Neural progenitor cell (in vitro differentiated cells): ENCODE data around the gene ADAMTSL1. TPM values are rescaled to one million over a fixed set of nuclear protein-coding genes. Genes with fewer than 3 reads are reported as not detected.

Experiments
- DNase-seq: peaks from one replicate; pipeline ENCODE4 v3.0.0-alpha.2; 2016; ENCODE audit warnings: low spot score
- H2AFZ ChIP-seq: fragments of 200-600 bp; sonication (generic); replicated peaks from 2 replicates; pipeline ENCODE4 v1.6.1; 2016; ENCODE audit warnings: antibody characterized with exemption
- H3F3A ChIP-seq: fragments of 200-600 bp; sonication (generic); 2 replicates; pipeline ENCODE4 v1.6.1; 2016; ENCODE audit warnings: antibody characterized with exemption, low read depth
- H3K27ac ChIP-seq: fragments of 200-600 bp; sonication (generic); 2 replicates; pipeline ENCODE4 v1.5.1; 2016; ENCODE audit warnings: mild to moderate bottlenecking
- H3K27me3 ChIP-seq: fragments of 200-600 bp; sonication (generic); 2 replicates; pipeline ENCODE4 v1.6.1; 2016; ENCODE audit warnings: mild to moderate bottlenecking, moderate library complexity
- H3K36me3 ChIP-seq: fragments of 200-600 bp; sonication (generic); 2 replicates; pipeline ENCODE4 v1.5.1; 2016
- H3K4me1 ChIP-seq: fragments of 200-600 bp; sonication (generic); 2 replicates; pipeline ENCODE4 v1.6.1; 2016; ENCODE audit warnings: mixed run types
- H3K4me2 ChIP-seq: fragments of 200-600 bp; sonication (generic); 2 replicates; pipeline ENCODE4 v1.6.1; 2016
- H3K4me3 ChIP-seq: fragments of 200-600 bp; sonication (generic); 2 replicates; pipeline ENCODE4 v1.5.1; 2016
- H3K79me2 ChIP-seq: fragments of 200-600 bp; sonication (generic); 2 replicates; pipeline ENCODE4 v1.6.1; 2016; ENCODE audit warnings: low read depth
- H3K9ac ChIP-seq: fragments of 200-600 bp; sonication (generic); 2 replicates; pipeline ENCODE4 v1.6.1; 2016
- H3K9me3 ChIP-seq: fragments of 200-600 bp; sonication (generic); 2 replicates; pipeline ENCODE4 v1.5.1; 2016; ENCODE audit warnings: low read depth
- H4K20me1 ChIP-seq: fragments of 200-600 bp; sonication (generic); 2 replicates; pipeline ENCODE4 v1.6.1; 2016; ENCODE audit warnings: low read depth
- H3K27ac Mint-ChIP-seq: 3 replicates; pipeline ENCODE4 v1.8.0; 2021; ENCODE audit warnings: mixed read lengths
- H3K27me3 Mint-ChIP-seq: 2 replicates; pipeline ENCODE4 v1.8.0; 2022; ENCODE audit warnings: low read depth, mild to moderate bottlenecking, inconsistent platforms, moderate library complexity, mixed read lengths; ENCODE audit not compliant: insufficient read depth
- H3K36me3 Mint-ChIP-seq: 3 replicates; pipeline ENCODE4 v1.8.0; 2021; ENCODE audit warnings: mixed read lengths
- H3K4me1 Mint-ChIP-seq: 3 replicates; pipeline ENCODE4 v1.8.0; 2021; ENCODE audit warnings: mixed read lengths
- H3K4me3 Mint-ChIP-seq: 3 replicates; pipeline ENCODE4 v1.8.0; 2021; ENCODE audit warnings: mild to moderate bottlenecking, moderate library complexity, mixed read lengths
- H3K9me3 Mint-ChIP-seq: 3 replicates; pipeline ENCODE4 v1.8.0; 2020; ENCODE audit warnings: mixed read lengths
- CTCF ChIP-seq: fragments of 200-600 bp; sonication (generic); IDR thresholded peaks from 2 replicates; pipeline ENCODE4 v1.5.1; 2017; ENCODE audit warnings: antibody characterized with exemption, mild to moderate bottlenecking
- EZH2 ChIP-seq: fragments of 200-600 bp; sonication (generic); IDR thresholded peaks from 2 replicates; pipeline ENCODE4 v1.6.1; 2017; ENCODE audit warnings: antibody characterized with exemption, mild to moderate bottlenecking, moderate library complexity
- EZH2phosphoT487 ChIP-seq: fragments of 200-600 bp; sonication (generic); IDR thresholded peaks from 2 replicates; pipeline ENCODE4 v1.6.1; 2017; ENCODE audit warnings: antibody characterized with exemption
- total RNA-seq: library from RNA; depleted of rRNA; stranded (reverse); fragments of >200 nt; gene quantifications from 2 replicates; pipeline ENCODE4 v1.2.3, GENCODE V29; 2015; ENCODE audit warnings: low replicate concordance

ADAMTSL1 gene
- total RNA-seq, 1 donor from 2014 or later, result 0.73 TPM

GRCh38 chr9:18745710-18746109 lies 271.8 kb downstream of the ADAMTSL1 start:
- H3K4me2 ChIP-seq, result no peak overlapping the region
- H3K36me3 Mint-ChIP-seq, result no peaks in the 10 kb centered on the region
- H3K27ac Mint-ChIP-seq, result no peak overlapping the region
- DNase-seq, result no peak
- no peaks in the 10 kb centered on the region for H3K9me3 Mint-ChIP-seq
- H3K36me3 ChIP-seq, result no peaks in the 10 kb centered on the region
- no peaks in the 10 kb centered on the region for H3F3A ChIP-seq
- no peaks in the 10 kb centered on the region for H4K20me1 ChIP-seq
- H3K4me1 ChIP-seq, result no peaks in the 10 kb centered on the region
- peaks cover 4% of the 10 kb centered on the region for H3K27me3 Mint-ChIP-seq
- no peak overlapping the region for H3K4me3 Mint-ChIP-seq
- no peak overlapping the region for H3K4me3 ChIP-seq
- H3K79me2 ChIP-seq, result no peaks in the 10 kb centered on the region
- H3K27ac ChIP-seq, result no peak overlapping the region
- no peak overlapping the region for H2AFZ ChIP-seq
- H3K9ac ChIP-seq, result no peak overlapping the region
- H3K9me3 ChIP-seq, result no peaks in the 10 kb centered on the region
- TF ChIP-seq EZH2phosphoT487 (no peak), EZH2 (no peak), CTCF (no peak)
- H3K4me1 Mint-ChIP-seq, result peaks cover 20% of the 10 kb centered on the region
- H3K27me3 ChIP-seq, result no peaks in the 10 kb centered on the region

- no peaks in the 10 kb centered on the region for H3K9me3 ChIP-seq
- no peaks in the 10 kb centered on the region for H3K79me2 ChIP-seq
- no peak overlapping the region for H3K4me3 Mint-ChIP-seq
- H3K4me1 Mint-ChIP-seq, result peaks cover 16% of the 10 kb centered on the region
- H3K36me3 ChIP-seq, result no peaks in the 10 kb centered on the region
- no peak overlapping the region for H3K9ac ChIP-seq
- no peaks in the 10 kb centered on the region for H3K36me3 Mint-ChIP-seq
- H3K27ac ChIP-seq, result no peak overlapping the region
- peaks cover 4% of the 10 kb centered on the region for H3K27me3 Mint-ChIP-seq
- H3K27ac Mint-ChIP-seq, result no peak overlapping the region
- no peak overlapping the region for H3K4me2 ChIP-seq
- no peaks in the 10 kb centered on the region for H3K9me3 Mint-ChIP-seq
- H2AFZ ChIP-seq, result no peak overlapping the region
- no peaks in the 10 kb centered on the region for H4K20me1 ChIP-seq
- DNase-seq, result peak; percentile 25
- no peaks in the 10 kb centered on the region for H3F3A ChIP-seq
- H3K27me3 ChIP-seq, result no peaks in the 10 kb centered on the region
- H3K4me1 ChIP-seq, result no peaks in the 10 kb centered on the region
- TF ChIP-seq EZH2 (no peak), EZH2phosphoT487 (no peak), CTCF (no peak)
- no peak overlapping the region for H3K4me3 ChIP-seq
Observed at GRCh38 chr9:18746631-18747030, 272.7 kb downstream of the ADAMTSL1 start.

GRCh38 chr9:18747595-18747994 lies 273.6 kb downstream of the ADAMTSL1 start:
- no peak overlapping the region for H2AFZ ChIP-seq
- Mint-ChIP-seq H3K4me1 (peaks cover 13% of the 10 kb centered on the region), H3K27me3 (peaks cover 4% of the 10 kb centered on the region), H3K36me3 (no peaks in the 10 kb centered on the region), H3K9me3 (no peaks in the 10 kb centered on the region), H3K4me3 (no peak overlapping the region), H3K27ac (peak overlapping the region; percentile 60)
- H3K27me3 ChIP-seq, result no peaks in the 10 kb centered on the region
- no peaks in the 10 kb centered on the region for H3K79me2 ChIP-seq
- no peak for DNase-seq
- H3K4me3 ChIP-seq, result no peak overlapping the region
- H3K36me3 ChIP-seq, result no peaks in the 10 kb centered on the region
- TF ChIP-seq EZH2 (no peak), EZH2phosphoT487 (no peak)
- no peaks in the 10 kb centered on the region for H3K9me3 ChIP-seq
- no peak overlapping the region for H3K27ac ChIP-seq
- no peak overlapping the region for H3K9ac ChIP-seq
- H3F3A ChIP-seq, result no peaks in the 10 kb centered on the region
- no peaks in the 10 kb centered on the region for H3K4me1 ChIP-seq
- no peaks in the 10 kb centered on the region for H4K20me1 ChIP-seq
- H3K4me2 ChIP-seq, result no peak overlapping the region

GRCh38 chr9:18748251-18748701 lies 274.3 kb downstream of the ADAMTSL1 start:
- Histone ChIP-seq H3K27me3 (no peaks in the 10 kb centered on the region), H2AFZ (no peak overlapping the region), H3K79me2 (no peaks in the 10 kb centered on the region), H3K9ac (no peak overlapping the region), H3K4me3 (no peak overlapping the region), H3K27ac (no peak overlapping the region), H3K4me1 (no peaks in the 10 kb centered on the region), H4K20me1 (no peaks in the 10 kb centered on the region), H3K36me3 (no peaks in the 10 kb centered on the region), H3F3A (no peaks in the 10 kb centered on the region), H3K4me2 (no peak overlapping the region), H3K9me3 (no peaks in the 10 kb centered on the region)
- TF ChIP-seq EZH2phosphoT487 (no peak), EZH2 (no peak), CTCF (no peak)
- H3K27me3 Mint-ChIP-seq, result peaks cover 4% of the 10 kb centered on the region
- H3K27ac Mint-ChIP-seq, result no peak overlapping the region
- H3K4me3 Mint-ChIP-seq, result no peak overlapping the region
- no peaks in the 10 kb centered on the region for H3K9me3 Mint-ChIP-seq
- H3K36me3 Mint-ChIP-seq, result no peaks in the 10 kb centered on the region
- DNase-seq, result no peak
- H3K4me1 Mint-ChIP-seq, result peaks cover 13% of the 10 kb centered on the region
